Measurements from ENCODE around the gene MCEMP1.

MCEMP1 gene

DNA sequence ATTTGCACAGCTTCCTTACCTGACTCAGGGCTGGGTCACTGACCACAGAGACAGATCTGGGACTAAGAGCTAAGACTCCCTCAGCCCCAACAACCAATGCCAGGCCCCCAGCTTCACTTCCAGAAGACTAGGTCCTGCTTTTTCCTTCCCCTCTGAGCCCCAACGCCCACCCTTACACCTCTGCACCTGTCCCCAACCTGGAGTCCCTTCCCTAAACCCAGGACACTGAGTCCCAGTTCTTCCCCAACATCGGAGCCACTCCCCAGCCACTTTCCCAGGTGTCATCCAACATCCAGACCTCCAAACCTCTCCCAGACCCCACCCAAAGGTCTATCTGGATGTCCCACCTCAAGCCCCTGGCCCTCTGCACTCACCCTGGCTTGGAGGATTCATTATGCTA, 22.1 kb downstream of the MCEMP1 start:
- DNase-seq: no peak

DNA sequence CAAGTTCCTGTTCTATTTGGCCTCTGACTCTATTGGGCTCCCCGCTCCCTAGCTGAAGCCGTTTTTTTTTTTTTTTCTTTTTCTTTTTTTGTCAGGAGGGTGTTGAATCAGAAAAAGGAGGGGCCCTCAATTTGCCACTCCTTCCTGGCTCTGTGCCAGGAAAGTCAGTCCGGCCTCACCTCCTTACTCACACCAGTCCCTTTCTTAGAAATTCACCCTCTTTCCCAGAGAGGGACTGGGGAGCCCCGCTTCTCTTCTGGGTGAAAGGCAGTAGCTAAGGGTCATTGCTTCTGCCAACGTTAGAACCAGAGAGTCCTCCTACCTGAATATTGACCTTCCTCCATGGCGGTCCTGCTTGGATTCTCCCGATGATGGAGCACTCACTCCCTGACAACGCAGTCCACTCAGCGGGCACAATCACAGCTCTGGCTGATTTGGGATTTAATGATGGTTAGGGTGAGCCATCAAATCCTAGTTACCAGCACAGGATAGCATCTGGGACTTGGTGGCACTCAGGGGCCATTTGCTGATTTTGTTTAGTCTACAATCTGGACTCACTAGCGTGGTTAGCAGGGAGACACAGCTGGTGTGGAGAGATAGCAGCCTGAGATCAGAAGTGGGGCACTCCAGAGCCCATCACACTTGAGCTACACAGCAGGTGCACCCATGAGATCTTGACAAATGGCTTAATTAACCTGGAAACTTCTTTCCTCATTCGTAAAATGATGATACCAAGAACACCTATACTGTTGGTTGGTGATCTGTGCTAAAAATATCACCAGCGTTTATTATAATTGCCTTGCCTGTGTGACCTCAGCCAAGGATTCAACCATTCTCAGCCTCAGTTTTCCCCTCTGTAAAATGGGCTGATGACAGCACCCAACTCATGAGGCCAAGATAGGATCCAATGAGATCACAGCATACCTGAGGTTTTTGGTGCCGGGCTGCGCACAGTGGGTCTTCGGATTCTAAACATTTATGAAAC, 22.8 kb downstream of the MCEMP1 start:
- DNase-seq: no peak

DNA sequence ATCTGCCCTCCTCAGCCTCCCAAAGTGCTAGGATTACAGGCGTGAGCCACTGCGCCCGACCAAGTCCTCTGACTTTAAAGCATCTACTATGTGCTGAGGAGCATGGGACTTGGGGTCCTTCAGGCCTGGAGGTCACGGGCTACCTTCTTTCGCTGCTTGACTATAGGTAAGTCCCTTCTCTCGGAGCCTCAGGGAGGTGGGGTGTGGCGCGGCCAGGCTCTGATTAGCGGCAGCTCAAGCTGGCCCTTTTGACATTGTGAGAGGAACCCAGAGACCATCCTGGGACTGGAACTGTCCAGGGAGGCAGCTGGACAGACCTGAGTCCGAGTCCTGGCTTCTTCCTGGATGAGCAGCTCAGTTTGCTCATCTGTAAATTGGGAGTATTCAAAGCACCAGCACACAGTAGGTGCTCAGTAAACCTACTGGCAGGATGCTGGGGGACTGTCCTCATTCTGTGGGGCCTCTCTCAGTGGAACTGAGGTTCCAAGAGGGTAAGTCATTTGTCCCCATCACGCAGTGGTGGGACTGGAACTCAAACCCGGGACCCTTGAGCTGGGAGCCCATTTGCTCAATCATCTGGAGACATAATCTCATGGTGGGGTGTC, 24.3 kb downstream of the MCEMP1 start:
- no peak for DNase-seq

- no peak for DNase-seq
These were observed 25.0 kb downstream of the MCEMP1 start, which contains the start of gene FCER2 for GRCh38 chr19:7701654-7702457. TSS of gene FCER2 (minus strand) at chr19:7702131. CDS start at chr19:7699760, 2,371 bp downstream.

GRCh38 chr19:7703332-7703731, 26.4 kb downstream of the MCEMP1 start:
- no peak for DNase-seq

- DNase-seq: no peak
These were observed 27.6 kb downstream of the MCEMP1 start for GRCh38 chr19:7704280-7705060.

- no peak for DNase-seq
These were observed 28.7 kb downstream of the MCEMP1 start for GRCh38 chr19:7705387-7706187.

DNA sequence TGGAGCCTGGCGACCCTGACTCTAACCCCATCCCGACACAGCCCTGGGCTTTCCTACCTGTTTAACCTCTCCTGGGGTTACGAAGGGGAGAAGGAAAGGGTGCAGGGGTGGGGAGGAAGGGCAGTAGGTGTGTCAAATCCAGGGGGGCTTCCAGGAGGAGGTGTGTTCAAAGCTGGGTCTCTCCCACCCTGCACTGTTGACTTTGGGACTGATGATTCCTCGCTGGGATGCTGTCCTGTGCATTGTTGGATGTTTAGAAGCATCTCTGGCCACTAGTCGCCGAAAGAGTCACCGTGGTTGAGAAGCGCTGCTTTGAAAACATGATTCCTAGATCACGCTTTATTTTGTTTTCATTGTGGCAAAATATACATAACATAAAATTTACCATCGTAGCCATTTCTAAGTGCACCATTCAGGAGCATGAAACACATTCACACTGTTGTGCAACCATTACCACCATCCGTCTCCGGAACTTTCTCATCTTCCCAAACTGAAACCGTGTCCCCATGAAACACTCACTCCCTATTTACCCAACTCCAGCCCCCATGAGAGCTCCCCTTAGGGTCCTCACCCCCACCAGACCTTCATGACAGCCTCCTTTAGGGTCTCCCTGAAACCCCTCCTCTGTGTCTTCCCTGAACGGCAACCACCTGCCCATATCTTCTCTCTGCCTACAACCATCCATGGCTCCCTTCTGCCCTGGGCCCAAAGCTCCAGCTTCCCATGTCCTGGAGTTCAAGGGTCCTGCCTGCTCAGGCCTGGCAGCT, 29.5 kb downstream of the MCEMP1 start:
- no peak for DNase-seq

DNA sequence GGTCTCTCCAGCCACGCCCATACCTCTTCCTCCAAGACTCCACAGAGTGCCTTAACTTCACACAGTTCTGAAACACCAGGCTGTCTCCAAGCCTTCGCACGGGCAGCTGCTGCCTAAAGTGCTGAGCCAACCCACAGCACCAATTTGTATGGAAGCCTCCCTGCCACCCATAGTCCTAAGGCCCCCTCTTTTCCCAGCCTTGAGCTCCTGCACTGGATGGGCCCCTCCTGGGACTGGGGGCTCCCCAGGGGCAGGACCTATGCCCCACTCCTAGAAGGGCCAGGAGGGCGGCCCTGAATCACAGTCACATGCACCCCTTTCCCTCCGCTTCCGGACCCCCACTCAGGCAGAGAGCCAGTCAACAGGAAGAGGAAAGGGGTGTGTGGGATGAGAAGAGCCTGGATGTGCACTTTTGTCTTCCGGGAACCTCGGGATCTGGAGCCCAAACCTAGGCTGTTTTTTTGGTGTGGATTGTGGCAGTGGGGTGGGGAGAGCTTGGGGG, 30.1 kb downstream of the MCEMP1 start:
- no peak for DNase-seq

DNA sequence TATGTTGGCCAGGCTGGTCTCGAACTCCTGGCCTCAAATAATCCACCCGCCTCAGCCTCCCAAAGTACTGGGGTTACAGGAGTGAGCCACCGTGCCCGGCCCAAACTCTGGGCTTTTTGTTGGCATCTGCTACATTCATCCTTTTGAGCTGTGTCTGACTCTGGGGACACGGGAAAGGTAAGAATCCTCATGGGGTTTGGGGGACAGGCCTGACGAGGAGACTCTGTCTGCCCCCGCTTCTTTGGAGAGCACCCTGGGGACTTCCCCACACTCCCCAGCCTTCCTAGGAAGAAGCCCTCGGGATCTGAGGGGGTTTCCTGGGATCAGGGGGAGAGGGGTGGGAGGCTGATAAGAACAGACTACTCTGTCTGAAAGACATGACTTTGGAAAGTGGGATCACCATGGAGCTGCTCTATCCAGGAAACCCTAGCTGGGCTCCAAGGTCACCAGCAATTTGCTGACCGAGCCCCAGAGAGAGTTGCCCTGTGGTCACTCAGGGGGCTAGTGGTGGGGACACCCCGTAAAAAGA, 33.1 kb downstream of the MCEMP1 start:
- no peak for DNase-seq

DNA sequence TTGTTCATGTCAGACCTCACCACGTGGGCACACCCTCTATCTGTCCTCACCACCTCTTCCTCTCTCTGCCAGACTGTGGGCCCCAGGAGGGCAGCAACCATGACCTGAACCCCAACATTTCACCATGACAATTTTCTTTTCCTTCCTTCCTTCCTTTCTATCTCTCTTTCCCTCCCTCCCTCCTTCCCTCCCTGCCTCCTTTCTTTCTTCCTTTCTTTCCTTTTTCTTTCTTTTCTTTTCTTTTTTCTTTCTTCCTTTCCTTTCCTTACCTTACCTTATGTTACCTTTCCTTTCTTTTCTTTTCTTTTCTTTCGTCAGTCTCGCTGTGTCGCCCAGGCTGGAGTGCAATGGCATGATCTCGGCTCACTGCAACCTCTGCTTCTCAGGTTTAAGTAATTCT, 33.7 kb downstream of the MCEMP1 start:
- DNase-seq: no peak

GRCh38 chr19:7715671-7716070, 38.8 kb downstream of the MCEMP1 start:
- no peak for DNase-seq

GRCh38 chr19:7716762-7717161, 39.9 kb downstream of the MCEMP1 start:
- DNase-seq: no peak

DNA sequence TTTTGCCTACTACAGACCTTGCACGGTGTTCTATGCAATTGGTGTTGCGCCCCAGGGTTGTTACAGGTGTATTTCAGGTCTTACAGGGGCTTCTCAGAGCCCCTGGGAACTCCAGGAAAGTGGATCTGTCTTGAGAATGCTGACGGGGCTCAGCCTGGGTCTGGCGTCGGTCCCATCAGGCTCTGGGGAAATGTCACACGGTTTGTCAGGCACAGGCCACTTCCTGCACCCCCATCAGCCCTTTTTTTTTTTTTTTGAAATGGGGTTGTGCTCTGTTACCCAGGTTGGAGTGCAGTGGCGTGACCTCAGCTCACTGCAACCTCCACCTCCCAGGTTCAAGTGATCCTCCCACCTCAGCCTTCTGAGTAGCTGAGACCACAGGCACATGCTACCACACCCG, 41.8 kb downstream of the MCEMP1 start:
- DNase-seq: no peak

- DNase-seq: no peak
These were observed 43.5 kb downstream of the MCEMP1 start for GRCh38 chr19:7720351-7720750.

- DNase-seq: no peak
These were observed 45.4 kb downstream of the MCEMP1 start for GRCh38 chr19:7722231-7722651.

- DNase-seq: no peak
These were observed 48.9 kb downstream of the MCEMP1 start for GRCh38 chr19:7725791-7726190.

DNA sequence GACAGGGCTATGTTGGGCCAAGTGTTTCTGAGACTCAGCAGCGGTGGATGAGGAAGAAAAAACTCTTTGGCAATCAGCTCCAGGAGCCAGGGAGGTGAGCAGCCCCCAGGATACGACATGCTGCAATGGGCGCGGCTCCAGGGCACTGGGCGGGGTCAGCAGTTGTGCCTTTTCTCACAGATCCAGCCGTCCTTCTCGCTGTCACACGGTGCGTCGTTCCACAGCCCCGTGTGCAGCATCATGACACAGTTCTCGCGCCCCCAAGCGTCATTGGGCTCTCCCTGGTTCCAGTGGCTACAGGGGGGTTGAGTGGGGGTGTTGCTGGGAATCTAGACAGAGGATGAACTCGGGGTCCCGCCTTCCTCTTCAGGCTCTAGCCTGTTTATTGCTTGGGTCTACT, 52.3 kb downstream of the MCEMP1 start:
- DNase-seq: no peak

Measured in HCEC 1CT (cell line).